IPS-NIHi7 (cell line): Measurements from ENCODE around the gene GNAL.
"Not testable (repeated sequence)": the region's sequence is repeated elsewhere in the genome, so short reads cannot be mapped to it uniquely, and the experiment has no call there.

ENCODE experiments used
- DNase-seq: peaks from one replicate; pipeline ENCODE4 v3.0.0; 2012; ENCODE audit warnings: mixed read lengths; ENCODE audit errors: extremely low spot score

GNAL gene

GRCh38 chr18:11906926-11907874 lies 218.1 kb downstream of the GNAL start:
- no peak for DNase-seq

- DNase-seq = peak; percentile 92
These were observed 219.4 kb downstream of the GNAL start, which contains the start of gene MPPE1 for GRCh38 chr18:11908182-11909060. Gene MPPE1 (minus strand): TSS chr18:11908317. CDS start chr18:11897264, 11,053 bp downstream.

GRCh38 chr18:11909061-11909455 lies 220.0 kb downstream of the GNAL start:
- no peak for DNase-seq

GRCh38 chr18:11909591-11910026 lies 220.5 kb downstream of the GNAL start:
- no peak for DNase-seq

- DNase-seq = not testable (repeated sequence)
These were observed 227.8 kb downstream of the GNAL start for GRCh38 chr18:11916880-11917279.

GRCh38 chr18:11919522-11919921 lies 230.5 kb downstream of the GNAL start:
- not testable (repeated sequence) for DNase-seq

GRCh38 chr18:11923450-11923849 lies 234.4 kb downstream of the GNAL start:
- no peak for DNase-seq

GRCh38 chr18:11925800-11926481 lies 236.9 kb downstream of the GNAL start:
- DNase-seq = no peak

- no peak for DNase-seq
These were observed 238.4 kb downstream of the GNAL start for GRCh38 chr18:11927497-11927896.

- DNase-seq = no peak
These were observed 243.3 kb downstream of the GNAL start for GRCh38 chr18:11932393-11932792.
